Activated CD4-positive, alpha-beta T cell treated with anti-CD3 and anti-CD28 coated beads, Interleukin-2, Interleukin-6, amounts not matched to agents 100 ng/mL and 50 ng/mL, durations not matched to agents 16 hours and 8 hours (primary cell): Measurements from ENCODE around the gene PGP.

Experiments used
- DNase-seq: peaks from one replicate; pipeline ENCODE4 v3.0.0-alpha.2; 2020

Gene PGP

GRCh38 chr16:2197765-2198164 is 16.9 kb downstream of the PGP start:
- no peak for DNase-seq

- no peak for DNase-seq
Measured at GRCh38 chr16:2196981-2197511, 17.6 kb downstream of the PGP start.

GRCh38 chr16:2196162-2196980 is 18.3 kb downstream of the PGP start, which contains the start of gene CASKIN1:
Gene CASKIN1 (minus strand): TSS chr16:2196605. CDS start chr16:2196432, 173 bp downstream.
- DNase-seq: no peak

GRCh38 chr16:2195322-2196161 is 19.1 kb downstream of the PGP start:
- DNase-seq: no peak

- peak; percentile 50 for DNase-seq
Measured at GRCh38 chr16:2194852-2195321, 19.8 kb downstream of the PGP start.

GRCh38 chr16:2194166-2194834 is 20.3 kb downstream of the PGP start:
- DNase-seq: no peak

- no peak for DNase-seq
Measured at GRCh38 chr16:2191446-2191706, 23.3 kb downstream of the PGP start.

GRCh38 chr16:2190659-2191445 is 23.8 kb downstream of the PGP start:
- DNase-seq: no peak

GRCh38 chr16:2190002-2190658 is 24.5 kb downstream of the PGP start:
- no peak for DNase-seq

- no peak for DNase-seq
Measured at GRCh38 chr16:2189252-2189893, 25.3 kb downstream of the PGP start.

GRCh38 chr16:2188395-2188794 is 26.2 kb downstream of the PGP start:
- DNase-seq: no peak

GRCh38 chr16:2187212-2187611 is 27.4 kb downstream of the PGP start:
- DNase-seq: no peak

- no peak for DNase-seq
Measured at GRCh38 chr16:2186505-2186904, 28.1 kb downstream of the PGP start.

- DNase-seq: no peak
Measured at GRCh38 chr16:2186064-2186463, 28.6 kb downstream of the PGP start.

GRCh38 chr16:2184962-2185361 is 29.7 kb downstream of the PGP start:
- DNase-seq: no peak

GRCh38 chr16:2184346-2184745 is 30.3 kb downstream of the PGP start:
- no peak for DNase-seq

GRCh38 chr16:2183671-2184070 is 31.0 kb downstream of the PGP start:
- no peak for DNase-seq

GRCh38 chr16:2181952-2182351 is 32.7 kb downstream of the PGP start:
- no peak for DNase-seq

- no peak for DNase-seq
Measured at GRCh38 chr16:2180962-2181923, 33.4 kb downstream of the PGP start.

GRCh38 chr16:2180461-2180860 is 34.2 kb downstream of the PGP start:
- no peak for DNase-seq
